NCI-H2029 (cell line): ENCODE measurements around the gene SLC25A11.

ENCODE experiments used
- DNase-seq: peaks from one replicate; lab custom pipeline; 2025; lab: John Stamatoyannopoulos, UW

The SLC25A11 gene

DNA sequence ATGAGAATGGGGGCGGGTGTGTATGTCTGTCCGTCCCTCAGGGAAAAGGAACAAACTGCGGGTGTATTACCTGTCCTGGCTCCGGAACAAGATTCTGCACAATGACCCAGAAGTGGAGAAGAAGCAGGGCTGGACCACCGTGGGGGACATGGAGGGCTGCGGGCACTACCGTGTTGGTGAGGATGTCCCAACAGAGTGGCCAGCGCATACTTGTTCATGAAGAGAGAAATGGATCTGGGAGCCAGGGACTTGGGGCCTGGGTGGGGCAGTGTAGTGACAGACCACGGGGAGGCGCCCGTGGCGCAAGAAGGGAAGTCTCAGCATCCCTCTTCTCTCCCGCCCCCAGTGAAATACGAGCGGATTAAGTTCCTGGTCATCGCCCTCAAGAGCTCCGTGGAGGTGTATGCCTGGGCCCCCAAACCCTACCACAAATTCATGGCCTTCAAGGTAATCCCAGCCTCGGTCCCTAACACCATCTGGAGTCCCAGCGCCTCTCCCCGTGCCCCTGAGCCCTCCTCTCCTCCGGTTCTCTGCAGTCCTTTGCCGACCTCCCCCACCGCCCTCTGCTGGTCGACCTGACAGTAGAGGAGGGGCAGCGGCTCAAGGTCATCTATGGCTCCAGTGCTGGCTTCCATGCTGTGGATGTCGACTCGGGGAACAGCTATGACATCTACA is 44.1 kb downstream of the SLC25A11 start:
- no peak for DNase-seq

DNA sequence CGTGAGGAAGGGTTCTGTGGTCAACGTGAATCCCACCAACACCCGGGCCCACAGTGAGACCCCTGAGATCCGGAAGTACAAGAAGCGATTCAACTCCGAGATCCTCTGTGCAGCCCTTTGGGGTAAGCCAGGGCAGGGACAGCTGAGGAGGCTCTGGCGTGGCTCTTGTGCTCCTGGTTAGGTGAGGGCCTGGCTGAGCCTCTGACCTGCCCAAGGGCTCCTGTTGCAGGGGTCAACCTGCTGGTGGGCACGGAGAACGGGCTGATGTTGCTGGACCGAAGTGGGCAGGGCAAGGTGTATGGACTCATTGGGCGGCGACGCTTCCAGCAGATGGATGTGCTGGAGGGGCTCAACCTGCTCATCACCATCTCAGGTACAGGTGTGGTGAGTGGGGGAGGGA is 44.7 kb downstream of the SLC25A11 start:
- DNase-seq: no peak

DNA sequence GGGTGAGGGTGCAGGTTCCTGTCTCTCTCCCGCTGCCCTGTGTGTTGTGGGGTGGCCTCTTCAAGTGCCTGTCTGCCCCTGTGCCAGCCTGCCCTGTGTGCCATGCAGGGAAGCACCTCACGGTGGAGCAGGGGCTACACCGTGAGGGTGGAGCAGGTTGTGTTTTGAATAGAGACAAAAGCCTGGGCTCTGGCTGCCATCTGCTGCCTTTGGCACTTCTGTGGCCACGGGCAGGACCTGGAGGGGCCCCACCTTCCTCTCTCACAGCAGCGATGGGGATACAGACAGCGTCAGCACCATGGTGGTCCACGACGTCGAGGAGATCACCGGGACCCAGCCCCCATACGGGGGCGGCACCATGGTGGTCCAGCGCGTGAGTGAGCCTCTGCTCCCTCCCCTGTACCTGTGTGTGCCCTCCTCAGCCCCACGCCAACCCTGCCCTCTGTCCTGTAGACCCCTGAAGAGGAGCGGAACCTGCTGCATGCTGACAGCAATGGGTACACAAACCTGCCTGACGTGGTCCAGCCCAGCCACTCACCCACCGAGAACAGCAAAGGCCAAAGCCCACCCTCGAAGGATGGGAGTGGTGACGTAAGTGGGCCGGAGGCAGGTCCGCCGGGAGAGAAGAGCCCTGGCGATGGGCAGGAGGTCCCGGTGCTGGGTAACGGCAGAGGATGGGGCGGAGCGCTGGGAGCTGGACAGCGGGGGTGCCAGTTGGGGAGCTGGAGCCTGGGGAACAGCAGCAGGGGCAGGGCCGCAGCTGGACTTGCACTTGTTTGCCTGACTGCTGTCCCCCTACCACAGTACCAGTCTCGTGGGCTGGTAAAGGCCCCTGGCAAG is 45.9 kb downstream of the SLC25A11 start:
- no peak for DNase-seq

DNA sequence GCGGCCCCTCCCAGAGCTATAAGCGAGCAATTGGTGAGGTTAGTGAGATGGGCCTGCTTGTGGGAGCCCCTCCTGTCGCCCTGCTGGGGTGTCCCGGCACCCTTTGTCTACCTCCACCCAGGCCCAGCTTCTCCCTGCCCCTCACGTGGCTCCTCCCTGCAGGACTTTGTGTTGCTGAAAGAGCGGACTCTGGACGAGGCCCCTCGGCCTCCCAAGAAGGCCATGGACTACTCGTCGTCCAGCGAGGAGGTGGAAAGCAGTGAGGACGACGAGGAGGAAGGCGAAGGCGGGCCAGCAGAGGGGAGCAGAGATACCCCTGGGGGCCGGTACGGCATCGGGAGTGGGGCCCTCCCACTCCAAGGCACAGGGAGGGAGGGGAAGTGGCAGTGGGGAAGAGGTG is 46.6 kb downstream of the SLC25A11 start:
- no peak for DNase-seq

DNA sequence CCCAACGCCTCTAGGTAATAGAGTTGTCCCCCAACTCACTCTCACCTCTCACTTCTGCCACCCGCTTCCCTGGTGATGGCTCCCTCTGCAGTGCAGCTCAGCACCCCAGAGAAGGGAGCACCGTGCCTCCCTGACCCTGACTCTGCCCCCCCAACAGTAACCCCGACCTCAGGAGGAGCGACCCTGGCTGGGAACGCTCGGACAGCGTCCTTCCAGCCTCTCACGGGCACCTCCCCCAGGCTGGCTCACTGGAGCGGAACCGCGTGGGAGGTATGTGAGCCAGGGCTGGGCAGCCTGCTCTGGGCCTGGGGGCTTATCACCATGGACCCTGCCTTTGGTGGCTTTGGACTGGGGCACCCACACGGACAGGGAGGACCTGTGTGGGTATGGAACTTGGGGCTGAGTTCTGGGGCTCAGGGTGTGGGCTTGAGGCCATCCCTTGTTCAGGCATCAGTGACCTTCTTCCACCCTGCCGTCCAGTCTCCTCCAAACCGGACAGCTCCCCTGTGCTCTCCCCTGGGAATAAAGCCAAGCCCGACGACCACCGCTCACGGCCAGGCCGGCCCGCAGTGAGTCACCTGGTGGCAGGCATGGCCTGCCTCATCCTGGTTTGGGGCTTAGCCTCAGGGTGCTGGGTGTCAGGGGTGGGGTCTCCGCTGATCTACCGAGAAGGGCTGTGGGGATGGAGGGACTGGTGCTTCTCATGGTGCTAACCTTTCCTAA is 47.2 kb downstream of the SLC25A11 start:
- DNase-seq: no peak

DNA sequence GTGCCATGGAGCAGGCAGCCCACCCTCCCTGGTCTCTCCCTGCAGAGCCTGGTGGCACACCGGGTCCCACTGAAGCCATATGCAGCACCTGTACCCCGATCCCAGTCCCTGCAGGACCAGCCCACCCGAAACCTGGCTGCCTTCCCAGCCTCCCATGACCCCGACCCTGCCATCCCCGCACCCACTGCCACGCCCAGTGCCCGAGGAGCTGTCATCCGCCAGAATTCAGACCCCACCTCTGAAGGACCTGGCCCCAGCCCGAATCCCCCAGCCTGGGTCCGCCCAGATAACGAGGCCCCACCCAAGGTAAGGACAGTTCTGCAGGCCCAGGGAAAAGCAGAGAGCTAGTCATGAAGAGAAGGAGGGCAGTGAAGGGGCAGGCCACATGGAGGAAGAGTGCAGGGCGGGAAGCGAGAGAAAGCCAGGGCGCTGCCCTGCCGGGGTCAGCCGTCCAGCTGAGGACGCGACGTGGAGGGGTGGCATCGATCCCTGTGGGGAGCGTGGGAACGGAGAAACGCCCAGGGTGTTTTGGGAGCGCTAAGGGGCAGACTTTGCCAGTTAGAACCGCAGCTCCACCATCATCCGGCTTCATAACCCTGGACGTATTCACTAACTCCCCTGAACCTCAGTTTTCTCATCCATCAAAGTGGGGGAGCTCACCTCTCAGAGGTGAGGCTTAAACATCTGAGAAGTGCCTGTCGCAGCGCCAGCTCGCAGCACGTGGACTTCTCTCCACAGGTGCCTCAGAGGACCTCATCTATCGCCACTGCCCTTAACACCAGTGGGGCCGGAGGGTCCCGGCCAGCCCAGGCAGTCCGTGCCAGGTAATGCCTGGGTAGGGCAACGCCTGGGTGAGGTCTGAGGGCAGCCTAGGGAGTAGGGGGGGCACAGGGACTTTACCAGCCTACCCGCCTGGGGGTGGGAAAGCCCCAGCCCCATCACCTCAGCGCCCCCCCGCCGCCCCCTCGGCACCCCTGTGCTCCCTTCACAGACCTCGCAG is 48.1 kb downstream of the SLC25A11 start:
- DNase-seq: no peak

DNA sequence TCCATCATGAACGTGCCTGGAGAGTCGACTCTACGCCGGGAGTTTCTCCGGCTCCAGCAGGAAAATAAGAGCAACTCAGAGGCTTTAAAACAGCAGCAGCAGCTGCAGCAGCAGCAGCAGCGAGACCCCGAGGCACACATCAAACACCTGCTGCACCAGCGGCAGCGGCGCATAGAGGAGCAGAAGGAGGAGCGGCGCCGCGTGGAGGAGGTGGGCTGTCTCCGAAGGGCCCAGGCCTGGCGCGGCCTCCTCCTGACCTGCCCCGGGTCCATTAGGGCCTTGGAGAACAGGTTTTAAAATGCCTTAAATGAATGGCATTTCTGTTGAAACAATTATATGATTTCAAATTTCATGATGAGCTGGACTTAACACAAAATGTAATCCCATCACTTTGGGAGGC is 52.3 kb downstream of the SLC25A11 start:
- no peak for DNase-seq
